H1 (cell line): ENCODE measurements around the gene CAB39L. TPM values are rescaled to one million over a fixed set of nuclear protein-coding genes. Genes with fewer than 3 reads are reported as not detected.

Source experiments
- CTCF ChIA-PET: fragments of 300-600 bp; sonication (Branson Sonifier 250); formaldehyde crosslinking; loops from one replicate; lab custom pipeline; 2021; ENCODE audit not compliant: partially characterized antibody; lab: Charles Lee
- POLR2A ChIA-PET: fragments of 300-600 bp; sonication (Branson Sonifier 250); formaldehyde crosslinking; loops from one replicate; lab custom pipeline; 2021; ENCODE audit warnings: inconsistent platforms; ENCODE audit not compliant: partially characterized antibody; lab: Charles Lee
- DNase-seq, 2 experiments: peaks; one replicate each; pipeline versions ENCODE4 v3.0.0 to v3.0.0-alpha.2; 2010 to 2022; ENCODE audit warnings: low spot score in 2 of 2, low read depth in 1 of 2, mixed read lengths in 1 of 2
- FAIRE-seq: peaks from 2 replicates; lab custom pipeline; 2011; peaks lifted over from hg19 to GRCh38; lab: Jason Lieb, UNC
- H2AFZ ChIP-seq: 2 replicates; pipeline ENCODE4 v1.8.1; 2012; ENCODE audit warnings: low read length, inconsistent platforms
- H2AK5ac ChIP-seq: 2 replicates; pipeline ENCODE4 v1.6.1; 2013; ENCODE audit warnings: low read depth, low read length
- H2BK120ac ChIP-seq: replicated peaks from 2 replicates; pipeline ENCODE3; 2013; ENCODE audit warnings: low read depth, low read length, inconsistent platforms
- H2BK12ac ChIP-seq: 2 replicates; pipeline ENCODE4 v1.6.1; 2013; ENCODE audit warnings: low read depth, low read length
- H2BK15ac ChIP-seq: 2 replicates; pipeline ENCODE4 v1.6.1; 2013; ENCODE audit warnings: low read length
- H2BK20ac ChIP-seq: 2 replicates; pipeline ENCODE4 v1.6.1; 2013; ENCODE audit warnings: low read length
- H2BK5ac ChIP-seq: 2 replicates; pipeline ENCODE4 v1.6.1; 2013; ENCODE audit warnings: low read depth, low read length
- H3K14ac ChIP-seq: 2 replicates; pipeline ENCODE4 v1.6.1; 2013; ENCODE audit warnings: inconsistent platforms; ENCODE audit not compliant: insufficient read length
- H3K18ac ChIP-seq: 2 replicates; pipeline ENCODE4 v1.6.1; 2013; ENCODE audit warnings: low read length; ENCODE audit errors: extremely low read depth
- H3K23ac ChIP-seq: 2 replicates; pipeline ENCODE4 v1.6.1; 2013; ENCODE audit warnings: inconsistent platforms; ENCODE audit not compliant: insufficient read length
- H3K23me2 ChIP-seq: 2 replicates; pipeline ENCODE4 v1.6.1; 2013; ENCODE audit warnings: low read depth, low read length
- H3K27ac ChIP-seq: 2 replicates; pipeline ENCODE4 v1.6.1; 2011; ENCODE audit warnings: low read depth, low read length, inconsistent platforms
- H3K27me3 ChIP-seq, 4 experiments: replicated peaks in 1 of 4; 1 replicate in 1 of 4; 2 replicates in 3 of 4; pipeline versions ENCODE4 v1.6.1 to v1.8.1; 2011 to 2013; ENCODE audit warnings: low read length in 3 of 4, mild to moderate bottlenecking in 3 of 4, inconsistent platforms in 2 of 4, mixed read lengths in 2 of 4, moderate library complexity in 1 of 4; ENCODE audit not compliant: control insufficient read depth in 3 of 4, insufficient read depth in 3 of 4; ENCODE audit errors: extremely low read depth in 1 of 4
- H3K36me3 ChIP-seq, 4 experiments: 2 replicates each; pipeline versions ENCODE4 v1.6.1 to v1.8.1; 2011 to 2013; ENCODE audit warnings: mild to moderate bottlenecking in 4 of 4, low read length in 3 of 4, moderate library complexity in 2 of 4, control low read depth in 1 of 4, inconsistent platforms in 1 of 4; ENCODE audit not compliant: insufficient read depth in 4 of 4, control insufficient read depth in 2 of 4
- H3K4ac ChIP-seq: replicated peaks from 2 replicates; pipeline ENCODE3; 2013; ENCODE audit warnings: low read length, low read depth, mixed read lengths, inconsistent platforms; ENCODE audit not compliant: insufficient read length
- H3K4me1 ChIP-seq, 4 experiments: replicated peaks in 1 of 4; 1 replicate in 1 of 4; 2 replicates in 3 of 4; pipeline versions ENCODE4 v1.6.1 to v1.8.1; 2011 to 2013; ENCODE audit warnings: low read length in 3 of 4, inconsistent platforms in 2 of 4, mixed read lengths in 1 of 4; ENCODE audit not compliant: insufficient read depth in 4 of 4, control insufficient read depth in 3 of 4
- H3K4me2 ChIP-seq, 2 experiments: 2 replicates each; pipeline versions ENCODE4 v1.6.1 to v1.8.1; 2011 to 2013; ENCODE audit warnings: low read depth in 2 of 2, low read length in 2 of 2, control low read depth in 1 of 2, inconsistent platforms in 1 of 2, mild to moderate bottlenecking in 1 of 2; ENCODE audit not compliant: insufficient read depth in 1 of 2
- H3K4me3 ChIP-seq, 4 experiments: fragments of 200-600, 300-600 bp in 1 of 4; sonication (generic), shearing (Covaris generic), sonication (Bioruptor Twin) in 1 of 4; 2 replicates each; pipeline versions ENCODE4 v1.5.1 to v1.8.1; 2011 to 2016; ENCODE audit warnings: low read length in 4 of 4, low read depth in 3 of 4, control low read depth in 2 of 4, inconsistent platforms in 2 of 4, mild to moderate bottlenecking in 2 of 4, mixed read lengths in 1 of 4, moderate library complexity in 1 of 4; ENCODE audit not compliant: insufficient read depth in 2 of 4; ENCODE audit errors: extremely low read depth in 1 of 4
- H3K56ac ChIP-seq: replicated peaks from 2 replicates; pipeline ENCODE3; 2013; ENCODE audit warnings: low read depth, mild to moderate bottlenecking, mixed read lengths, low read length, inconsistent platforms; ENCODE audit not compliant: insufficient read length
- H3K79me1 ChIP-seq: 2 replicates; pipeline ENCODE4 v1.6.1; 2013; ENCODE audit warnings: low read depth, low read length, control low read depth
- H3K79me2 ChIP-seq, 2 experiments: 2 replicates each; pipeline versions ENCODE4 v1.6.1 to v1.8.1; 2012 to 2013; ENCODE audit warnings: low read length in 2 of 2, mild to moderate bottlenecking in 2 of 2, inconsistent platforms in 1 of 2; ENCODE audit not compliant: insufficient read depth in 2 of 2, control insufficient read depth in 1 of 2
- H3K9ac ChIP-seq, 4 experiments: replicated peaks in 1 of 4; 1 replicate in 1 of 4; 2 replicates in 3 of 4; pipeline versions ENCODE4 v1.6.1 to v1.8.1; 2011 to 2013; ENCODE audit warnings: low read depth in 3 of 4, low read length in 3 of 4, control low read depth in 2 of 4, mild to moderate bottlenecking in 2 of 4, moderate library complexity in 2 of 4, inconsistent platforms in 1 of 4; ENCODE audit errors: extremely low read depth in 1 of 4
- H3K9me3 ChIP-seq, 2 experiments: 2 replicates each; pipeline versions ENCODE4 v1.6.1 to v1.8.1; 2012 to 2013; ENCODE audit warnings: mild to moderate bottlenecking in 2 of 2, moderate library complexity in 2 of 2, control low read depth in 1 of 2, inconsistent platforms in 1 of 2, low read depth in 1 of 2, low read length in 1 of 2, mixed read lengths in 1 of 2; ENCODE audit not compliant: insufficient read depth in 2 of 2
- H4K20me1 ChIP-seq, 2 experiments: replicated peaks in 1 of 2; 2 replicates each; pipeline versions ENCODE3 to v1.8.1; 2011 to 2013; ENCODE audit warnings: inconsistent platforms in 2 of 2, low read length in 2 of 2, mild to moderate bottlenecking in 1 of 2; ENCODE audit not compliant: insufficient read depth in 2 of 2, control insufficient read depth in 1 of 2
- H4K5ac ChIP-seq: 2 replicates; pipeline ENCODE4 v1.6.1; 2013; ENCODE audit warnings: low read length, low read depth, mixed read lengths, inconsistent platforms; ENCODE audit not compliant: insufficient read length
- H4K8ac ChIP-seq: 2 replicates; pipeline ENCODE4 v1.8.0; 2013; ENCODE audit warnings: mild to moderate bottlenecking, moderate library complexity, low read length, inconsistent platforms; ENCODE audit not compliant: insufficient read depth; ENCODE audit errors: extremely low read depth
- H4K91ac ChIP-seq: replicated peaks from 2 replicates; pipeline ENCODE3; 2013; ENCODE audit warnings: low read length, mixed read lengths, inconsistent platforms; ENCODE audit not compliant: insufficient read length
- CHD2 ChIP-seq: IDR thresholded peaks from 2 replicates; pipeline ENCODE4 v1.6.1; 2012; ENCODE audit warnings: low read length, improper control_type of control experiment
- EP300 ChIP-seq, 2 experiments: IDR thresholded peaks; 1 replicate in 1 of 2; 2 replicates in 1 of 2; pipeline ENCODE4 v1.6.1; 2011 to 2012; ENCODE audit warnings: low read depth in 2 of 2, low read length in 2 of 2, mild to moderate bottlenecking in 2 of 2, borderline replicate concordance in 1 of 2, inconsistent platforms in 1 of 2, moderate library complexity in 1 of 2
- EZH2 ChIP-seq: fragments of 200-600 bp; sonication (generic); IDR thresholded peaks from 2 replicates; pipeline ENCODE4 v1.7.1; 2012; ENCODE audit warnings: low read depth, mild to moderate bottlenecking, moderate library complexity, low read length, inconsistent platforms; ENCODE audit not compliant: severe bottlenecking
- JUN ChIP-seq: IDR thresholded peaks from 2 replicates; pipeline ENCODE4 v1.6.1; 2011; ENCODE audit warnings: low read depth, mild to moderate bottlenecking, improper control_type of control experiment, low read length
- KDM4A ChIP-seq: IDR thresholded peaks from one replicate; pipeline ENCODE4 v1.7.1; 2012; ENCODE audit warnings: low read depth, mild to moderate bottlenecking, moderate library complexity, low read length, inconsistent platforms; ENCODE audit not compliant: severe bottlenecking
- PHF8 ChIP-seq: fragments of 200-600 bp; sonication (generic); conservative IDR thresholded peaks from 2 replicates; pipeline ENCODE4 v1.7.1; 2012; ENCODE audit warnings: low read depth, mild to moderate bottlenecking, inconsistent platforms, low read length, moderate library complexity
- RAD21 ChIP-seq, 2 experiments: IDR thresholded peaks in 1 of 2; conservative IDR thresholded peaks in 1 of 2; 2 replicates each; pipeline ENCODE4 v1.6.1; 2011; ENCODE audit warnings: low read depth in 2 of 2, low read length in 2 of 2, improper control_type of control experiment in 1 of 2, inconsistent platforms in 1 of 2, mild to moderate bottlenecking in 1 of 2, moderate library complexity in 1 of 2
- RXRA ChIP-seq: IDR thresholded peaks from 2 replicates; pipeline ENCODE4 v1.6.1; 2011; ENCODE audit warnings: low read depth, mild to moderate bottlenecking, low read length, moderate library complexity; ENCODE audit not compliant: insufficient read depth
- SP4 ChIP-seq: IDR thresholded peaks from 2 replicates; pipeline ENCODE4 v1.6.1; 2012; ENCODE audit warnings: low read length, inconsistent platforms
- TBP ChIP-seq: IDR thresholded peaks from 2 replicates; pipeline ENCODE4 v1.6.1; 2011; ENCODE audit warnings: low read depth, low read length, improper control_type of control experiment
- WGBS, 2 experiments: shearing (Covaris generic) in 1 of 2; methylation state at CpG; one replicate each; pipeline versions ENCODE4 v1.1.6 to v1.1.7; 2013 to 2015; ENCODE audit warnings: low lambda C conversion rate in 2 of 2, mixed read lengths in 2 of 2, inconsistent platforms in 1 of 2, low coverage in 1 of 2, missing lambda C conversion rate in 1 of 2; ENCODE audit not compliant: insufficient replicate concordance in 2 of 2, insufficient coverage in 1 of 2, insufficient read length in 1 of 2; ENCODE audit errors: extremely low coverage in 1 of 2, missing lambda C conversion rate in 1 of 2; 5-methylcytosine and 5-hydroxymethylcytosine counted together
- polyA plus RNA-seq, 7 experiments: library from polyadenylated mRNA; depleted of rRNA in 3 of 7; stranded (reverse) in 5 of 7; unstranded in 2 of 7; fragments of >200 nt in 5 of 7; fragments of 200-250 nt in 2 of 7; gene quantifications; 1 replicate in 5 of 7; 2 replicates in 1 of 7; 4 replicates in 1 of 7; pipeline versions ENCODE4 v1.2.1 to v1.2.3, GENCODE V29; 2011 to 2013; ENCODE audit warnings: missing spikeins in 2 of 7, mixed read lengths in 2 of 7
- total RNA-seq: library from RNA; stranded (reverse); fragmentation: NEBNext Ultra II Directional; extraction: Animal tissue kit (Norgen Biotek cat#: 25700); gene quantifications from 2 replicates; pipeline ENCODE4 v1.2.1, GENCODE V29; 2021
- TF ChIP-seq, protein P1 (sequence below): IDR thresholded peaks from 2 replicates; pipeline ENCODE4 v1.6.1; 2012; ENCODE audit warnings: low read length, inconsistent platforms
- TF ChIP-seq, protein P2 (sequence below): IDR thresholded peaks from 2 replicates; pipeline ENCODE4 v1.6.1; 2012; ENCODE audit warnings: inconsistent platforms

CAB39L gene
- total and polyA plus RNA-seq, 2 of the 8 experiments (the other 6 are each of a cell fraction or from before 2014, with no cell fraction given) = 2.5 to 4.8 TPM

GRCh38 chr13:49278211-49278610, 165.7 kb downstream of the CAB39L start:
- H4K8ac ChIP-seq = no peak overlapping the region
- ChIA-PET POLR2A (no interaction called here), CTCF (interaction anchor here (1.6 to 4.3 kb wide), 5 partner anchors 21 to 38 kb away, joined by 5 to 27 read pairs (median 20); partner anchors contain the start of gene CDADC1)
- H4K5ac ChIP-seq = no peak overlapping the region
- no peak overlapping the region for H2BK15ac ChIP-seq
- H3K9ac ChIP-seq = no peak overlapping the region
- no peak overlapping the region for H3K4ac ChIP-seq
- H3K4me2 ChIP-seq = no peak overlapping the region
- no peaks in the 10 kb centered on the region for H4K20me1 ChIP-seq
- no peaks in the 10 kb centered on the region for H3K9me3 ChIP-seq
- H3K4me3 ChIP-seq = no peak overlapping the region
- DNase-seq = no peak
- H2AFZ ChIP-seq = no peak overlapping the region
- no peak overlapping the region for H3K14ac ChIP-seq
- no peak for FAIRE-seq
- no peak overlapping the region for H2BK120ac ChIP-seq
- H3K23me2 ChIP-seq = no peaks in the 10 kb centered on the region; the same call in 1 of the 2 replicates
- no peak overlapping the region for H2AK5ac ChIP-seq
- no peaks in the 10 kb centered on the region for H3K79me1 ChIP-seq
- no peak overlapping the region for H3K18ac ChIP-seq
- H3K27me3 ChIP-seq = no peaks in the 10 kb centered on the region
- H3K4me1 ChIP-seq = peaks cover 2 to 8% (median 4%) of the 10 kb centered on the region in 4 experiments; a peak in 2 of 7 replicates
- H3K23ac ChIP-seq = no peak overlapping the region
- no peak overlapping the region for H4K91ac ChIP-seq
- no peak overlapping the region for H3K27ac ChIP-seq
- no peak overlapping the region for H2BK5ac ChIP-seq
- H2BK20ac ChIP-seq = no peak overlapping the region
- no peaks in the 10 kb centered on the region for H3K36me3 ChIP-seq
- no peak overlapping the region for H3K56ac ChIP-seq
- WGBS, 2 experiments = 89% methylated on average over 2 of the region's 2 CpGs; no CpG with 5 or more reads in 1 of the 2 experiments
- H2BK12ac ChIP-seq = no peak overlapping the region
- H3K79me2 ChIP-seq = no peaks in the 10 kb centered on the region
- TF ChIP-seq EP300 (IDR thresholded peaks at IDR 0.05; ENCODE audit: borderline replicate concordance in 1 of 2, low read depth in 2 of 2, low read length in 2 of 2) (no peak), JUN (no peak), SP4 (no peak), TBP (no peak), CHD2 (no peak), RXRA (no peak), RAD21 (IDR thresholded peaks at IDR 0.05 in 1 of 2, conservative IDR thresholded peaks at IDR 0.05 in 1 of 2; ENCODE audit: low read depth in 2 of 2, low read length in 2 of 2) (no peak), EZH2 (no peak), KDM4A (no peak), PHF8 (no peak)
- TF ChIP-seq, protein P1, sequence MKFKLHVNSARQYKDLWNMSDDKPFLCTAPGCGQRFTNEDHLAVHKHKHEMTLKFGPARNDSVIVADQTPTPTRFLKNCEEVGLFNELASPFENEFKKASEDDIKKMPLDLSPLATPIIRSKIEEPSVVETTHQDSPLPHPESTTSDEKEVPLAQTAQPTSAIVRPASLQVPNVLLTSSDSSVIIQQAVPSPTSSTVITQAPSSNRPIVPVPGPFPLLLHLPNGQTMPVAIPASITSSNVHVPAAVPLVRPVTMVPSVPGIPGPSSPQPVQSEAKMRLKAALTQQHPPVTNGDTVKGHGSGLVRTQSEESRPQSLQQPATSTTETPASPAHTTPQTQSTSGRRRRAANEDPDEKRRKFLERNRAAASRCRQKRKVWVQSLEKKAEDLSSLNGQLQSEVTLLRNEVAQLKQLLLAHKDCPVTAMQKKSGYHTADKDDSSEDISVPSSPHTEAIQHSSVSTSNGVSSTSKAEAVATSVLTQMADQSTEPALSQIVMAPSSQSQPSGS = no peak
- TF ChIP-seq, protein P2, sequence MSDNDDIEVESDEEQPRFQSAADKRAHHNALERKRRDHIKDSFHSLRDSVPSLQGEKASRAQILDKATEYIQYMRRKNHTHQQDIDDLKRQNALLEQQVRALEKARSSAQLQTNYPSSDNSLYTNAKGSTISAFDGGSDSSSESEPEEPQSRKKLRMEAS = no peak
